PFSK-1 (cell line): ENCODE measurements around the gene TBC1D2.

ENCODE experiments used
- FOXP2 ChIP-seq: optimal IDR thresholded peaks from 2 replicates; pipeline ENCODE3; 2011; ENCODE audit warnings: borderline replicate concordance, control low read depth, inconsistent platforms; ENCODE audit not compliant: insufficient read depth; ENCODE audit errors: extremely low read length, extremely low read depth
- POLR2AphosphoS5 ChIP-seq: IDR thresholded peaks from 2 replicates; pipeline ENCODE4 v1.6.1; 2012; ENCODE audit warnings: low read depth, mild to moderate bottlenecking, control low read depth, low read length, moderate library complexity
- SIN3A ChIP-seq: IDR thresholded peaks from 2 replicates; pipeline ENCODE4 v1.6.1; 2012; ENCODE audit warnings: mild to moderate bottlenecking, low read length, moderate library complexity, borderline replicate concordance; ENCODE audit not compliant: insufficient read depth
- TAF1 ChIP-seq: IDR thresholded peaks from 2 replicates; pipeline ENCODE4 v1.6.1; 2012; ENCODE audit warnings: low read length, control low read depth, borderline replicate concordance; ENCODE audit not compliant: insufficient read depth
- TF ChIP-seq, protein P1 (sequence below), 2 experiments: IDR thresholded peaks; 2 replicates each; pipeline versions ENCODE4 v1.6.1 to v1.8.0; 2011 to 2012; ENCODE audit warnings: low read depth in 2 of 2, low read length in 2 of 2, control low read depth in 1 of 2, inconsistent platforms in 1 of 2, mild to moderate bottlenecking in 1 of 2, moderate library complexity in 1 of 2; ENCODE audit not compliant: insufficient read depth in 1 of 2

Gene TBC1D2

DNA sequence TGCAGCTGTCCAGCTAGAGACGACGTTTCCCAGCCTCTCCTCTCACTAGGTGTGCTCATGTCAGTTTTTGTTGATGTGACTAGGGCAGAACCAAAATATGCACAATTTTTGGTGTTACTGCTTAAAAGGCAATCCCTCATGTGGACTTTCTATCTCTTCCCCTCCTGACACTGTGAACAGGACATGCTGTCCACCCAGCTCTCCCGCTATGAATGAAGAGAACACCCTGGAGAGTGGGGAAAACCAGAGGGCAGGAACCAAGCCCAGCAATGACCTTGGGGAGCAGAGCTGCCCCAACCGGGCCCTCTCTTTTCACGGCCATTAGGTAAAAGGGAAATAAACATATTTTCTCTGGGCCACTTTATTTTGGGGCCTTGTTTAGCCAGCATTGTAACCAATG is 46.7 kb upstream of the TBC1D2 start:
- TF ChIP-seq, protein P1, sequence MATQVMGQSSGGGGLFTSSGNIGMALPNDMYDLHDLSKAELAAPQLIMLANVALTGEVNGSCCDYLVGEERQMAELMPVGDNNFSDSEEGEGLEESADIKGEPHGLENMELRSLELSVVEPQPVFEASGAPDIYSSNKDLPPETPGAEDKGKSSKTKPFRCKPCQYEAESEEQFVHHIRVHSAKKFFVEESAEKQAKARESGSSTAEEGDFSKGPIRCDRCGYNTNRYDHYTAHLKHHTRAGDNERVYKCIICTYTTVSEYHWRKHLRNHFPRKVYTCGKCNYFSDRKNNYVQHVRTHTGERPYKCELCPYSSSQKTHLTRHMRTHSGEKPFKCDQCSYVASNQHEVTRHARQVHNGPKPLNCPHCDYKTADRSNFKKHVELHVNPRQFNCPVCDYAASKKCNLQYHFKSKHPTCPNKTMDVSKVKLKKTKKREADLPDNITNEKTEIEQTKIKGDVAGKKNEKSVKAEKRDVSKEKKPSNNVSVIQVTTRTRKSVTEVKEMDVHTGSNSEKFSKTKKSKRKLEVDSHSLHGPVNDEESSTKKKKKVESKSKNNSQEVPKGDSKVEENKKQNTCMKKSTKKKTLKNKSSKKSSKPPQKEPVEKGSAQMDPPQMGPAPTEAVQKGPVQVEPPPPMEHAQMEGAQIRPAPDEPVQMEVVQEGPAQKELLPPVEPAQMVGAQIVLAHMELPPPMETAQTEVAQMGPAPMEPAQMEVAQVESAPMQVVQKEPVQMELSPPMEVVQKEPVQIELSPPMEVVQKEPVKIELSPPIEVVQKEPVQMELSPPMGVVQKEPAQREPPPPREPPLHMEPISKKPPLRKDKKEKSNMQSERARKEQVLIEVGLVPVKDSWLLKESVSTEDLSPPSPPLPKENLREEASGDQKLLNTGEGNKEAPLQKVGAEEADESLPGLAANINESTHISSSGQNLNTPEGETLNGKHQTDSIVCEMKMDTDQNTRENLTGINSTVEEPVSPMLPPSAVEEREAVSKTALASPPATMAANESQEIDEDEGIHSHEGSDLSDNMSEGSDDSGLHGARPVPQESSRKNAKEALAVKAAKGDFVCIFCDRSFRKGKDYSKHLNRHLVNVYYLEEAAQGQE (IDR thresholded peaks at IDR 0.05; ENCODE audit: insufficient read depth in 1 of 2, low read depth in 2 of 2, low read length in 2 of 2), result no peak
- TF ChIP-seq FOXP2 (no peak), TAF1 (no peak), POLR2AphosphoS5 (no peak), SIN3A (no peak)

- TF ChIP-seq, protein P1 (IDR thresholded peaks at IDR 0.05; ENCODE audit: insufficient read depth in 1 of 2, low read depth in 2 of 2, low read length in 2 of 2), result no peak
- TF ChIP-seq FOXP2 (no peak), POLR2AphosphoS5 (no peak), SIN3A (no peak), TAF1 (no peak)
Observed at GRCh38 chr9:98300611-98301010, 45.2 kb upstream of the TBC1D2 start.

- TF ChIP-seq, protein P1 (IDR thresholded peaks at IDR 0.05; ENCODE audit: insufficient read depth in 1 of 2, low read depth in 2 of 2, low read length in 2 of 2), result no peak
- TF ChIP-seq SIN3A (no peak), POLR2AphosphoS5 (no peak), TAF1 (no peak), FOXP2 (no peak)
Observed at GRCh38 chr9:98298476-98298875, 43.0 kb upstream of the TBC1D2 start.

- TF ChIP-seq, protein P1 (IDR thresholded peaks at IDR 0.05; ENCODE audit: insufficient read depth in 1 of 2, low read depth in 2 of 2, low read length in 2 of 2), result no peak
- TF ChIP-seq TAF1, result no peak
- TF ChIP-seq POLR2AphosphoS5, result no peak
- TF ChIP-seq SIN3A, result no peak
Observed at GRCh38 chr9:98295824-98296223, 40.4 kb upstream of the TBC1D2 start.

- TF ChIP-seq FOXP2, result no peak
- TF ChIP-seq TAF1, result no peak
- TF ChIP-seq, protein P1 (IDR thresholded peaks at IDR 0.05; ENCODE audit: insufficient read depth in 1 of 2, low read depth in 2 of 2, low read length in 2 of 2), result no peak
- no peak for TF ChIP-seq SIN3A
Observed at GRCh38 chr9:98291820-98292219, 36.4 kb upstream of the TBC1D2 start.
